ENCODE measurements around the gene SCNN1A.

Gene SCNN1A

GRCh38 chr12:6333029-6333428 lies 42.3 kb downstream of the SCNN1A start:
- no peak for TF ChIP-seq CTCF (IDR thresholded peaks at IDR 0.05; ENCODE audit: extremely low read depth, missing control alignments)
- no peak for DNase-seq (ENCODE audit: low spot score)

- no peak for DNase-seq (ENCODE audit: low spot score)
- no peak for TF ChIP-seq CTCF (IDR thresholded peaks at IDR 0.05; ENCODE audit: extremely low read depth, missing control alignments)
These were observed 42.9 kb downstream of the SCNN1A start for GRCh38 chr12:6332459-6332858.

GRCh38 chr12:6330999-6331714 lies 44.2 kb downstream of the SCNN1A start:
- no peak for DNase-seq (ENCODE audit: low spot score)
- TF ChIP-seq CTCF (IDR thresholded peaks at IDR 0.05; ENCODE audit: extremely low read depth, missing control alignments): no peak

- no peak for TF ChIP-seq CTCF (IDR thresholded peaks at IDR 0.05; ENCODE audit: extremely low read depth, missing control alignments)
These were observed 45.2 kb downstream of the SCNN1A start for GRCh38 chr12:6330192-6330591.

GRCh38 chr12:6329703-6330064 lies 45.7 kb downstream of the SCNN1A start:
- DNase-seq (ENCODE audit: low spot score): no peak
- TF ChIP-seq CTCF (IDR thresholded peaks at IDR 0.05; ENCODE audit: extremely low read depth, missing control alignments): no peak

More at GRCh38 chr12:6330192-6330591, 45.2 kb downstream of the SCNN1A start:
- peak; percentile 70 for DNase-seq (ENCODE audit: low spot score)

GRCh38 chr12:6328945-6329702 lies 46.2 kb downstream of the SCNN1A start:
- no peak for TF ChIP-seq CTCF (IDR thresholded peaks at IDR 0.05; ENCODE audit: extremely low read depth, missing control alignments)
- no peak for DNase-seq (ENCODE audit: low spot score)

- no peak for DNase-seq (ENCODE audit: low spot score)
- TF ChIP-seq CTCF (IDR thresholded peaks at IDR 0.05; ENCODE audit: extremely low read depth, missing control alignments): no peak
These were observed 47.2 kb downstream of the SCNN1A start for GRCh38 chr12:6328045-6328779.

Measured in GM20000 (cell line).